ENCODE results near the gene RHBDD1. TPM values are rescaled to one million over a fixed set of nuclear protein-coding genes. Genes with fewer than 3 reads are reported as not detected.
A peak's percentile ranks its signal among the peaks of the same experiment; 100 is the strongest.

The RHBDD1 gene
- total and polyA plus RNA-seq, 11 donors: 4.7 to 44.5 (median 32.6) TPM

GRCh38 chr2:226888971-226889370 is 53.1 kb downstream of the RHBDD1 start:
- Histone ChIP-seq H3K9me3 (peaks cover 0 to 6% (median 0%) of the 10 kb centered on the region in 12 donors), H3K27ac (no peak overlapping the region), H3K27me3 (no peaks in the 10 kb centered on the region), H3K36me3 (peaks cover 0 to 3% (median 0%) of the 10 kb centered on the region in 9 donors), H3K4me1 (peaks cover 0 to 10% (median 0%) of the 10 kb centered on the region in 12 donors), H3K4me3 (no peak overlapping the region)
- TF ChIP-seq CTCF (IDR thresholded peaks at IDR 0.05) (no peak), POLR2A (IDR thresholded peaks at IDR 0.05) (no peak)
- DNase-seq: no peak
- ATAC-seq: no peak
- WGBS, 4 donors: 82 to 87% (median 84%) methylated on average over 4 of the region's 4 CpGs
- intact Hi-C loops (cut with DNase I): no loop called here

GRCh38 chr2:226890286-226890685 is 54.4 kb downstream of the RHBDD1 start:
- ATAC-seq: no peak
- Histone ChIP-seq H3K36me3 (peaks cover 0 to 3% (median 0%) of the 10 kb centered on the region in 9 donors), H3K4me1 (peaks cover 0 to 13% (median 0%) of the 10 kb centered on the region in 12 donors), H3K27ac (no peak overlapping the region), H3K9me3 (peaks cover 0 to 6% (median 0%) of the 10 kb centered on the region in 12 donors), H3K27me3 (no peaks in the 10 kb centered on the region), H3K4me3 (no peak overlapping the region)
- intact Hi-C loops (cut with DNase I): no loop called here
- no peak for DNase-seq
- TF ChIP-seq POLR2A (IDR thresholded peaks at IDR 0.05): no peak
- TF ChIP-seq CTCF (IDR thresholded peaks at IDR 0.05): no peak
- 93 to 98% (median 94%) methylated on average over 1 of the region's 1 CpG for WGBS, 4 donors

- Histone ChIP-seq H3K27me3 (no peaks in the 10 kb centered on the region), H3K4me3 (no peak overlapping the region), H3K36me3 (peaks cover 0 to 10% (median 0%) of the 10 kb centered on the region in 9 donors), H3K4me1 (peaks cover 0 to 13% (median 0%) of the 10 kb centered on the region in 12 donors), H3K27ac (no peak overlapping the region), H3K9me3 (peaks cover 0 to 6% (median 0%) of the 10 kb centered on the region in 12 donors)
- 50 to 76% (median 72%) methylated on average over 2 of the region's 2 CpGs for WGBS, 4 donors
- TF ChIP-seq CTCF (IDR thresholded peaks at IDR 0.05): no peak
- TF ChIP-seq POLR2A (IDR thresholded peaks at IDR 0.05): no peak
- intact Hi-C loops (cut with DNase I): no loop called here
- DNase-seq: peak in 1 of 5 donors; percentile 35
- ATAC-seq: peak in 2 of 4 donors; percentile 64 to 70
These were observed 56.1 kb downstream of the RHBDD1 start for GRCh38 chr2:226891780-226892590.

GRCh38 chr2:226892729-226893128 is 56.9 kb downstream of the RHBDD1 start:
- no peak for ATAC-seq

More at GRCh38 chr2:226892729-226893128, 56.9 kb downstream of the RHBDD1 start:
- DNase-seq: no peak
- peaks cover 0 to 6% (median 0%) of the 10 kb centered on the region in 12 donors for H3K9me3 ChIP-seq
- WGBS, 4 donors: 81 to 85% (median 83%) methylated on average over 3 of the region's 3 CpGs
- no peak overlapping the region for H3K4me3 ChIP-seq
- H3K36me3 ChIP-seq: peaks cover 0 to 11% (median 0%) of the 10 kb centered on the region in 9 donors
- intact Hi-C loops (cut with DNase I): no loop called here
- TF ChIP-seq CTCF (IDR thresholded peaks at IDR 0.05) (no peak), POLR2A (IDR thresholded peaks at IDR 0.05) (no peak)
- no peaks in the 10 kb centered on the region for H3K27me3 ChIP-seq
- no peak overlapping the region for H3K27ac ChIP-seq
- peaks cover 0 to 13% (median 0%) of the 10 kb centered on the region in 12 donors for H3K4me1 ChIP-seq

All from heart left ventricle (tissue), 16 donors.